ENCODE data around the gene DCAF16. TPM values are rescaled to one million over a fixed set of nuclear protein-coding genes. Genes with fewer than 3 reads are reported as not detected.

Gene DCAF16
- total and polyA plus RNA-seq, 4 donors, result 4.5 to 34.5 (median 21.3) TPM

DNA sequence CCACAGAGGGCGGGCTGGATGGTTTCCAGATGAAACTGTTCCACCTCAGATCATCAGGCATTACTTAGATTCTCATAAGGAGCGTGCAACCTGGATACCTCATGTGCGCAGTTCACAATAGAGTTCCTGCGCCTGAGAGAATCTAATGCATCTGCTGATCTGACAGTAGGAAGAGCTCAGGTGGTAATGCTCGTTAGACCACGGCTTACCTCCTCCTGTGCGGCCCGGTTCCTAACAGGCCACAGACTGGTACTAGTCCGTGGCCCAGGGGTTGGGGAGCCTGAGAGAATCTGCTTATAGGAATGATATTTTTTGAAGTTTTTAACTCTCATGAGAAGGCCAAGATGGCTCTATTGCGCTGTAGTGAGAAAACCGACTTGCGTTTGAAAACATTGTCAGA lies 5.6 kb upstream of the DCAF16 start:
- Histone ChIP-seq H3K4me3 (ENCODE audit: low read length in 2 of 2) (no peak overlapping the region), H3K4me1 (ENCODE audit: control insufficient read depth in 1 of 2, insufficient read depth in 2 of 2, low read length in 2 of 2) (no peaks in the 10 kb centered on the region), H3K36me3 (ENCODE audit: control insufficient read depth in 1 of 2, insufficient read depth in 2 of 2, low read length in 1 of 2) (no peaks in the 10 kb centered on the region), H3K9me3 (ENCODE audit: control insufficient read depth, low read length) (no peaks in the 10 kb centered on the region), H3K27ac (ENCODE audit: low read depth in 1 of 2, low read length in 2 of 2) (no peak overlapping the region), H3K27me3 (ENCODE audit: control insufficient read depth in 1 of 2, insufficient read depth in 2 of 2, low read length in 1 of 2) (no peaks in the 10 kb centered on the region)
- 97% methylated on average over 12 of the region's 12 CpGs for WGBS, 2 donors
- DNase-seq, result no peak
- no peak for ATAC-seq (ENCODE audit: low FRiP score)
- intact Hi-C loops (cut with DNase I), result loop anchor here in 1 of 2 donors (5.0 kb wide), 1 partner anchor 776 kb away; no protein-coding TSS in a partner anchor

- no peak for ATAC-seq (ENCODE audit: low FRiP score)
- WGBS, 2 donors, result 10% methylated on average over 3 of the region's 3 CpGs
- intact Hi-C loops (cut with DNase I), result loop anchor here (5.0 kb wide), 2 partner anchors 237 to 267 kb away; partner anchors contain the start of gene LAP3 (in 1 of the 2)
Measured at GRCh38 chr4:17814140-17814539, 3.6 kb upstream of the DCAF16 start.

GRCh38 chr4:17812801-17813200 lies 2.2 kb upstream of the DCAF16 start:
- intact Hi-C loops (cut with DNase I), result loop anchor here (5.0 kb wide), 2 partner anchors 236 to 266 kb away; partner anchors contain the start of gene LAP3 (in 1 of the 2)
- DNase-seq (no peak), ATAC-seq (ENCODE audit: low FRiP score) (no peak)
- Histone ChIP-seq H3K27ac (ENCODE audit: low read depth in 1 of 2, low read length in 2 of 2) (no peak overlapping the region), H3K9me3 (ENCODE audit: control insufficient read depth, low read length) (no peaks in the 10 kb centered on the region), H3K4me3 (ENCODE audit: low read length in 2 of 2) (no peak overlapping the region), H3K36me3 (ENCODE audit: control insufficient read depth in 1 of 2, insufficient read depth in 2 of 2, low read length in 1 of 2) (no peaks in the 10 kb centered on the region), H3K27me3 (ENCODE audit: control insufficient read depth in 1 of 2, insufficient read depth in 2 of 2, low read length in 1 of 2) (no peaks in the 10 kb centered on the region), H3K4me1 (ENCODE audit: control insufficient read depth in 1 of 2, insufficient read depth in 2 of 2, low read length in 2 of 2) (no peaks in the 10 kb centered on the region)
- 50 to 57% methylated on average over 3 of the region's 3 CpGs for WGBS, 2 donors

More at GRCh38 chr4:17814140-17814539, 3.6 kb upstream of the DCAF16 start:
- no peak overlapping the region for H3K27ac ChIP-seq (ENCODE audit: low read depth in 1 of 2, low read length in 2 of 2)
- DNase-seq, result no peak
- H3K4me1 ChIP-seq (ENCODE audit: control insufficient read depth in 1 of 2, insufficient read depth in 2 of 2, low read length in 2 of 2), result no peaks in the 10 kb centered on the region
- no peaks in the 10 kb centered on the region for H3K36me3 ChIP-seq (ENCODE audit: control insufficient read depth in 1 of 2, insufficient read depth in 2 of 2, low read length in 1 of 2)
- H3K4me3 ChIP-seq (ENCODE audit: low read length in 2 of 2), result no peak overlapping the region
- no peaks in the 10 kb centered on the region for H3K9me3 ChIP-seq (ENCODE audit: control insufficient read depth, low read length)
- H3K27me3 ChIP-seq (ENCODE audit: control insufficient read depth in 1 of 2, insufficient read depth in 2 of 2, low read length in 1 of 2), result no peaks in the 10 kb centered on the region

DNA sequence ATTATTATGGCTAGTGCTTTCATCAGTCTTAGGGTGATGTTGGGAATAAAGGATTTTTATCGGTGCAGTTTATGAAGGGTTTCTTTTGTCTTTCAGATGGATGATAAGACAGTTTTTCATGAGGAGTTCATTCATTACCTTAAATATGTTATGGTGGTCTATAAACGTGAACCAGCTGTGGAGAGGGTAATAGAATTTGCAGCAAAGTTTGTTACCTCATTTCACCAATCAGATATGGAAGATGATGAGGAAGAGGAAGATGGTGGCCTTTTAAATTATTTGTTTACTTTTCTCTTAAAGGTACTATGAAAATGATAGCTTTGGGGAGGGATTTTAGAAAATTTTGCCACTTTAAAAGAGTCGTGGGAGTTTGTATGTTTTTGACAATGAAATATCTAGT lies 1.6 kb upstream of the DCAF16 start:
- ATAC-seq (ENCODE audit: low FRiP score), result no peak
- Histone ChIP-seq H3K27ac (ENCODE audit: low read depth in 1 of 2, low read length in 2 of 2) (no peak overlapping the region), H3K4me1 (ENCODE audit: control insufficient read depth in 1 of 2, insufficient read depth in 2 of 2, low read length in 2 of 2) (no peaks in the 10 kb centered on the region), H3K36me3 (ENCODE audit: control insufficient read depth in 1 of 2, insufficient read depth in 2 of 2, low read length in 1 of 2) (no peaks in the 10 kb centered on the region), H3K9me3 (ENCODE audit: control insufficient read depth, low read length) (no peaks in the 10 kb centered on the region), H3K27me3 (ENCODE audit: control insufficient read depth in 1 of 2, insufficient read depth in 2 of 2, low read length in 1 of 2) (no peaks in the 10 kb centered on the region), H3K4me3 (ENCODE audit: low read length in 2 of 2) (no peak overlapping the region)
- WGBS, 2 donors, result 9 to 15% methylated on average over 3 of the region's 3 CpGs
- no peak for DNase-seq
- intact Hi-C loops (cut with DNase I), result loop anchor here (5.0 kb wide), 2 partner anchors 235 to 265 kb away; partner anchors contain the start of gene LAP3 (in 1 of the 2)

GRCh38 chr4:17811078-17811603 lies 584 bp upstream of the DCAF16 start:
- no peaks in the 10 kb centered on the region for H3K4me1 ChIP-seq (ENCODE audit: control insufficient read depth in 1 of 2, insufficient read depth in 2 of 2, low read length in 2 of 2)
- 1% methylated on average over 48 of the region's 48 CpGs for WGBS, 2 donors
- peak overlapping the region in 1 of 2 donors; percentile 18 for H3K4me3 ChIP-seq (ENCODE audit: low read length in 2 of 2)
- H3K9me3 ChIP-seq (ENCODE audit: control insufficient read depth, low read length), result no peaks in the 10 kb centered on the region
- DNase-seq, result peak in 1 of 2 donors; percentile 46
- no peaks in the 10 kb centered on the region for H3K27me3 ChIP-seq (ENCODE audit: control insufficient read depth in 1 of 2, insufficient read depth in 2 of 2, low read length in 1 of 2)
- intact Hi-C loops (cut with DNase I), result loop anchor here (2.0 to 5.0 kb wide), 4 partner anchors 210 to 264 kb away; partner anchors contain the start of genes LAP3 (in 1 of the 2) and LCORL (in 1 of the 2)
- H3K27ac ChIP-seq (ENCODE audit: low read depth in 1 of 2, low read length in 2 of 2), result no peak overlapping the region
- ATAC-seq (ENCODE audit: low FRiP score), result peak; percentile 27
- H3K36me3 ChIP-seq (ENCODE audit: control insufficient read depth in 1 of 2, insufficient read depth in 2 of 2, low read length in 1 of 2), result no peaks in the 10 kb centered on the region

- Histone ChIP-seq H3K36me3 (ENCODE audit: control insufficient read depth in 1 of 2, insufficient read depth in 2 of 2, low read length in 1 of 2) (peaks cover 0 to 2% of the 10 kb centered on the region in 2 donors), H3K4me1 (ENCODE audit: control insufficient read depth in 1 of 2, insufficient read depth in 2 of 2, low read length in 2 of 2) (no peaks in the 10 kb centered on the region), H3K27me3 (ENCODE audit: control insufficient read depth in 1 of 2, insufficient read depth in 2 of 2, low read length in 1 of 2) (no peaks in the 10 kb centered on the region), H3K27ac (ENCODE audit: low read depth in 1 of 2, low read length in 2 of 2) (no peak overlapping the region), H3K9me3 (ENCODE audit: control insufficient read depth, low read length) (no peaks in the 10 kb centered on the region), H3K4me3 (ENCODE audit: low read length in 2 of 2) (peak overlapping the region; percentile 69 to 75)
- ATAC-seq (ENCODE audit: low FRiP score) (no peak), DNase-seq (no peak)
- intact Hi-C loops (cut with DNase I), result loop anchor here (1.0 to 5.0 kb wide), 5 partner anchors 195 to 262 kb away; partner anchors contain the start of genes LAP3 (in 1 of the 2), LCORL (in 1 of the 2) and MED28 (in 1 of the 2)
- 4 to 5% methylated on average over 7 of the region's 7 CpGs for WGBS, 2 donors
Measured at GRCh38 chr4:17809667-17810066, 890 bp downstream of the DCAF16 start.

DNA sequence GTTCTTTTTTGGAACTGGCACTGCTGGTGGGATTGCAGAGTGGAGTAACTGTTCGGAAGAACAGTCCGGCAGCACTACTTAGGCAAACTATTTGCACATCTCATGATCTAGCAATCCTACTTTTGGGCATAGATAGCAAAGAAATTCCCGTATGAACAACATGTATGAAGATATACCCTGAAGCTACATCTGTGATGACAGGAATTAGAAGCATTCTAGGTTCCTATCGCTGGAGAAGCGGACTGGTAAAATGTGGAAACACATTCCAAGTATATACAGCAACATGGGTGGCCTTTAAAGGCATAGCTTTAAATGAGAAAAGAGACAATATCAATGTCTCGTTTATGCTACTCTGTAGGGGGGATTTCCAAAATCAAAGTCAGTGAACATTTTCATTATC lies 3.1 kb downstream of the DCAF16 start:
- no peaks in the 10 kb centered on the region for H3K9me3 ChIP-seq (ENCODE audit: control insufficient read depth, low read length)
- H3K4me3 ChIP-seq (ENCODE audit: low read length in 2 of 2), result no peak overlapping the region
- no peaks in the 10 kb centered on the region for H3K27me3 ChIP-seq (ENCODE audit: control insufficient read depth in 1 of 2, insufficient read depth in 2 of 2, low read length in 1 of 2)
- DNase-seq, result no peak
- H3K36me3 ChIP-seq (ENCODE audit: control insufficient read depth in 1 of 2, insufficient read depth in 2 of 2, low read length in 1 of 2), result peaks cover 5 to 10% of the 10 kb centered on the region in 2 donors
- WGBS, 2 donors, result 17 to 19% methylated on average over 6 of the region's 6 CpGs
- H3K27ac ChIP-seq (ENCODE audit: low read depth in 1 of 2, low read length in 2 of 2), result no peak overlapping the region
- no peak for ATAC-seq (ENCODE audit: low FRiP score)
- H3K4me1 ChIP-seq (ENCODE audit: control insufficient read depth in 1 of 2, insufficient read depth in 2 of 2, low read length in 2 of 2), result no peaks in the 10 kb centered on the region
- intact Hi-C loops (cut with DNase I), result no loop called here

GRCh38 chr4:17805580-17806155 lies 4.9 kb downstream of the DCAF16 start:
- DNase-seq (no peak), ATAC-seq (ENCODE audit: low FRiP score) (no peak)
- Histone ChIP-seq H3K27me3 (ENCODE audit: control insufficient read depth in 1 of 2, insufficient read depth in 2 of 2, low read length in 1 of 2) (no peaks in the 10 kb centered on the region), H3K27ac (ENCODE audit: low read depth in 1 of 2, low read length in 2 of 2) (no peak overlapping the region), H3K36me3 (ENCODE audit: control insufficient read depth in 1 of 2, insufficient read depth in 2 of 2, low read length in 1 of 2) (peaks cover 5 to 10% of the 10 kb centered on the region in 2 donors), H3K4me3 (ENCODE audit: low read length in 2 of 2) (no peak overlapping the region), H3K9me3 (ENCODE audit: control insufficient read depth, low read length) (no peaks in the 10 kb centered on the region), H3K4me1 (ENCODE audit: control insufficient read depth in 1 of 2, insufficient read depth in 2 of 2, low read length in 2 of 2) (no peaks in the 10 kb centered on the region)
- WGBS, 2 donors, result 84 to 86% methylated on average over 3 of the region's 3 CpGs
- intact Hi-C loops (cut with DNase I), result no loop called here

- Histone ChIP-seq H3K27ac (ENCODE audit: low read depth in 1 of 2, low read length in 2 of 2) (no peak overlapping the region), H3K36me3 (ENCODE audit: control insufficient read depth in 1 of 2, insufficient read depth in 2 of 2, low read length in 1 of 2) (no peaks in the 10 kb centered on the region), H3K4me3 (ENCODE audit: low read length in 2 of 2) (no peak overlapping the region), H3K4me1 (ENCODE audit: control insufficient read depth in 1 of 2, insufficient read depth in 2 of 2, low read length in 2 of 2) (no peaks in the 10 kb centered on the region), H3K9me3 (ENCODE audit: control insufficient read depth, low read length) (no peaks in the 10 kb centered on the region), H3K27me3 (ENCODE audit: control insufficient read depth in 1 of 2, insufficient read depth in 2 of 2, low read length in 1 of 2) (no peaks in the 10 kb centered on the region)
- DNase-seq, result no peak
- intact Hi-C loops (cut with DNase I), result no loop called here
- no peak for ATAC-seq (ENCODE audit: low FRiP score)
- 88 to 98% methylated on average over 1 of the region's 1 CpG for WGBS, 2 donors
Measured at GRCh38 chr4:17797808-17798207, 12.7 kb downstream of the DCAF16 start.

All from aorta (tissue), 5 donors.